H9 (cell line): ENCODE data around the gene KIRREL3. TPM values are rescaled to one million over a fixed set of nuclear protein-coding genes. Genes with fewer than 3 reads are reported as not detected.

ENCODE experiments used
- DNase-seq: peaks from one replicate; pipeline ENCODE4 v3.0.0-alpha.2; 2017
- H2AFZ ChIP-seq: one replicate; pipeline ENCODE4 v1.6.1; 2013; ENCODE audit warnings: mild to moderate bottlenecking, low read length, control low read depth, moderate library complexity
- H2AK5ac ChIP-seq: 2 replicates; pipeline ENCODE4 v1.6.1; 2013; ENCODE audit warnings: low read length, control low read depth, mixed read lengths; ENCODE audit not compliant: insufficient read length
- H2BK120ac ChIP-seq: one replicate; pipeline ENCODE4 v1.6.1; 2013; ENCODE audit warnings: low read depth, mild to moderate bottlenecking, low read length, control low read depth, inconsistent platforms; ENCODE audit not compliant: poor library complexity, severe bottlenecking
- H2BK12ac ChIP-seq: 2 replicates; pipeline ENCODE4 v1.6.1; 2013; ENCODE audit warnings: low read length, control low read depth, mixed read lengths, low read depth; ENCODE audit not compliant: insufficient read length
- H2BK15ac ChIP-seq: 2 replicates; pipeline ENCODE4 v1.6.1; 2013; ENCODE audit warnings: low read depth, low read length, control low read depth
- H2BK20ac ChIP-seq: one replicate; pipeline ENCODE4 v1.6.1; 2013; ENCODE audit warnings: low read depth, mild to moderate bottlenecking, low read length, control low read depth, inconsistent platforms; ENCODE audit not compliant: poor library complexity, severe bottlenecking
- H2BK5ac ChIP-seq: 2 replicates; pipeline ENCODE4 v1.6.1; 2013; ENCODE audit warnings: low read length, control low read depth, mixed read lengths; ENCODE audit not compliant: insufficient read length
- H3K14ac ChIP-seq: 2 replicates; pipeline ENCODE4 v1.6.1; 2013; ENCODE audit warnings: low read length, control low read depth; ENCODE audit not compliant: insufficient read depth
- H3K18ac ChIP-seq: 2 replicates; pipeline ENCODE4 v1.6.1; 2013; ENCODE audit warnings: low read depth, mild to moderate bottlenecking, mixed read lengths, low read length, control low read depth; ENCODE audit not compliant: insufficient read length
- H3K23ac ChIP-seq: 2 replicates; pipeline ENCODE4 v1.6.1; 2013; ENCODE audit warnings: low read length, control low read depth, mixed read lengths, low read depth; ENCODE audit not compliant: insufficient read length
- H3K23me2 ChIP-seq: 2 replicates; pipeline ENCODE4 v1.6.1; 2013; ENCODE audit warnings: low read depth, mild to moderate bottlenecking, mixed read lengths, low read length, control low read depth; ENCODE audit not compliant: insufficient read length, poor library complexity, severe bottlenecking
- H3K27ac ChIP-seq: 2 replicates; pipeline ENCODE4 v1.5.1; 2013; ENCODE audit warnings: low read length, control low read depth, mixed read lengths, low read depth; ENCODE audit not compliant: insufficient read length
- H3K27me3 ChIP-seq: 2 replicates; pipeline ENCODE4 v1.6.1; 2013; ENCODE audit warnings: low read length, control low read depth, inconsistent platforms; ENCODE audit not compliant: insufficient read depth
- H3K4ac ChIP-seq: 2 replicates; pipeline ENCODE4 v1.6.1; 2013; ENCODE audit warnings: low read depth, mild to moderate bottlenecking, control low read depth, inconsistent platforms, low read length, moderate library complexity
- H3K4me1 ChIP-seq: 2 replicates; pipeline ENCODE4 v1.6.1; 2013; ENCODE audit warnings: low read length, control low read depth, inconsistent platforms; ENCODE audit not compliant: insufficient read depth
- H3K4me2 ChIP-seq: 2 replicates; pipeline ENCODE4 v1.6.1; 2013; ENCODE audit warnings: low read length, control low read depth, mixed read lengths; ENCODE audit not compliant: insufficient read length, insufficient read depth
- H3K56ac ChIP-seq: 2 replicates; pipeline ENCODE4 v1.6.1; 2013; ENCODE audit warnings: low read depth, mild to moderate bottlenecking, mixed read lengths, low read length, control low read depth; ENCODE audit not compliant: insufficient read length
- H3K79me1 ChIP-seq: 2 replicates; pipeline ENCODE4 v1.6.1; 2013; ENCODE audit warnings: low read depth, mild to moderate bottlenecking, moderate library complexity, low read length, control low read depth, inconsistent platforms; ENCODE audit not compliant: insufficient read depth, poor library complexity, severe bottlenecking
- H3K79me2 ChIP-seq: 2 replicates; pipeline ENCODE4 v1.6.1; 2013; ENCODE audit warnings: low read length, control low read depth, inconsistent platforms; ENCODE audit not compliant: insufficient read depth
- H3K9ac ChIP-seq: 2 replicates; pipeline ENCODE4 v1.6.1; 2013; ENCODE audit warnings: low read length, control low read depth, mixed read lengths; ENCODE audit not compliant: insufficient read length; ENCODE audit errors: extremely low read depth
- H3K9me3 ChIP-seq: one replicate; pipeline ENCODE4 v1.6.1; 2013; ENCODE audit warnings: low read depth, low read length, inconsistent platforms; ENCODE audit not compliant: control insufficient read depth
- H3T11ph ChIP-seq: one replicate; pipeline ENCODE4 v1.6.1; 2013; ENCODE audit warnings: mild to moderate bottlenecking, low read length, control low read depth, inconsistent platforms
- H4K20me1 ChIP-seq: one replicate; pipeline ENCODE4 v1.6.1; 2013; ENCODE audit not compliant: control insufficient read depth, insufficient read length, insufficient read depth
- H4K5ac ChIP-seq: 2 replicates; pipeline ENCODE4 v1.6.1; 2013; ENCODE audit warnings: low read depth, mild to moderate bottlenecking, mixed read lengths, low read length, control low read depth; ENCODE audit not compliant: insufficient read length
- H4K8ac ChIP-seq: replicated peaks from 2 replicates; pipeline ENCODE4 v1.6.1; 2013; ENCODE audit warnings: low read length, control low read depth, mixed read lengths, low read depth; ENCODE audit not compliant: insufficient read length
- H4K91ac ChIP-seq: 2 replicates; pipeline ENCODE4 v1.6.1; 2013; ENCODE audit warnings: low read depth, mild to moderate bottlenecking, moderate library complexity, mixed read lengths, low read length, control low read depth; ENCODE audit not compliant: insufficient read length
- H3K27ac Mint-ChIP-seq, 3 experiments: 2 replicates in 2 of 3; 3 replicates in 1 of 3; pipeline ENCODE4 v1.8.0; 2020 to 2021; ENCODE audit warnings: mixed read lengths in 3 of 3, mild to moderate bottlenecking in 1 of 3, moderate library complexity in 1 of 3
- H3K27me3 Mint-ChIP-seq: 2 replicates; pipeline ENCODE4 v1.8.0; 2021; ENCODE audit warnings: low read depth, mild to moderate bottlenecking, moderate library complexity, mixed read lengths
- H3K36me3 Mint-ChIP-seq, 3 experiments: 2 replicates in 2 of 3; 3 replicates in 1 of 3; pipeline ENCODE4 v1.8.0; 2020 to 2021; ENCODE audit warnings: low read depth in 3 of 3, mixed read lengths in 3 of 3; ENCODE audit not compliant: insufficient read depth in 1 of 3
- H3K4me1 Mint-ChIP-seq, 2 experiments: 2 replicates each; pipeline ENCODE4 v1.8.0; 2020; ENCODE audit warnings: mixed read lengths in 2 of 2
- H3K4me3 Mint-ChIP-seq, 2 experiments: 2 replicates in 1 of 2; 3 replicates in 1 of 2; pipeline ENCODE4 v1.8.0; 2020 to 2021; ENCODE audit warnings: mild to moderate bottlenecking in 2 of 2, mixed read lengths in 2 of 2, moderate library complexity in 1 of 2
- H3K9me3 Mint-ChIP-seq, 2 experiments: 2 replicates in 1 of 2; 3 replicates in 1 of 2; pipeline ENCODE4 v1.8.0; 2020; ENCODE audit warnings: mild to moderate bottlenecking in 2 of 2, mixed read lengths in 2 of 2, moderate library complexity in 1 of 2
- WGBS: extraction: QIAGEN DNeasy Blood & Tissue Kit; methylation state at CpG from one replicate; pipeline ENCODE4 v1.1.7; 2013; ENCODE audit warnings: missing lambda C conversion rate, low lambda C conversion rate, mixed read lengths; ENCODE audit not compliant: insufficient read length; ENCODE audit errors: extremely low coverage; 5-methylcytosine and 5-hydroxymethylcytosine counted together
- total RNA-seq: library from RNA; stranded (reverse); gene quantifications from 2 replicates; pipeline ENCODE4 v1.2.1, GENCODE V29; 2021
- TF ChIP-seq, protein P1 (sequence below): fragments of 200-600 bp; sonication (generic); conservative IDR thresholded peaks from 3 replicates; pipeline ENCODE4 v1.8.0; 2021; ENCODE audit warnings: antibody characterized with exemption, mild to moderate bottlenecking

KIRREL3 gene
- total RNA-seq, 1 experiment from 2014 or later, result 0.17 TPM

DNA sequence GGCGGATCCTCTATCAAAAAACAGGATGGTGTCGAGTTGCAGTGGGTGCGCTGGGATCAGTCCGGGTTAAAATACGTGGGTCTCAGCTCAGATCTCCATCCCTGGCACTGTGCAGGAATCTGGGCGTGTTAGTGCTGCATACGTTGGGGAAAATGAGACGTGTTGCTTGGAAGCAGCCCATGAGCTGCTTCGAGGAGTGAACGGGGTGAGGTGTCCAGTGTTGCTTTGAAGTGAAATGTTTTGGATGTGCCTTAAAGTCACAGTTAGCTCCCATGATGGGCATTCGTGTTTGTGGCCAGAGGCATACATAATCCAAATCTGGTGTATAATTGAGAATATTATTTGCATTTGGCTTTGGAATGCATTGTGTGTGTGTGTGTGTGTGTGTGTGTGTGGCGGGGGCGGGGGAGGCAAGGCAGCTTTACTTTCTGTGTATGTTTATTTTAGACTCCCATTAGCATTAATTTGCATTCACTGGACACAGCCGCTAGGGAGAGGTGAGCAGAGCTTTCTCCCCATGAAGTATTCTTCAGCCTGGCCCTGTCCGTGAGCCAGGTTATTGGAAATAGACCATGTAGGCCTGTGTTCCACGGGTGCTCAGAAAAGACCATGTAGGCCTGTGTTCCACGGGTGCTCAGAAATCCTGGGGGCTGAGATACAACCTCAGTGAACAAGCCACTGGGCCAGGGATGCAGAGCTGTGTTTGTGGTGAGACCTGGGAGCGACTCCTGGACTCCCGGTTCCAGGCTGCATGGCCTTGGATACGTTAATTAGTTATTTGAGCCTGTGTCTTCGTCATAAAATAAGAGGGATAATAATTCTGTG lies 510.5 kb downstream of the KIRREL3 start:
- Histone ChIP-seq H3K27me3 (no peaks in the 10 kb centered on the region), H3K4me1 (peaks cover 4% of the 10 kb centered on the region), H2BK15ac (no peak overlapping the region), H2BK12ac (no peak overlapping the region), H4K20me1 (no peaks in the 10 kb centered on the region), H3T11ph (no peak overlapping the region), H2AFZ (no peak overlapping the region), H3K79me1 (no peaks in the 10 kb centered on the region), H3K79me2 (no peaks in the 10 kb centered on the region), H2BK5ac (no peak overlapping the region), H4K8ac (no peak overlapping the region), H3K9me3 (no peaks in the 10 kb centered on the region), H3K56ac (no peak overlapping the region), H3K4me2 (no peak overlapping the region), H2BK120ac (no peak overlapping the region), H3K23me2 (no peaks in the 10 kb centered on the region), H3K9ac (no peak overlapping the region), H3K14ac (no peak overlapping the region), H2AK5ac (no peak overlapping the region), H3K4ac (no peak overlapping the region), H4K5ac (no peak overlapping the region), H2BK20ac (no peak overlapping the region), H4K91ac (no peak overlapping the region), H3K18ac (no peak overlapping the region), H3K27ac (no peak overlapping the region), H3K23ac (no peak overlapping the region)
- no CpG with 5 or more reads among the region's 21 CpGs for WGBS
- TF ChIP-seq, protein P1, sequence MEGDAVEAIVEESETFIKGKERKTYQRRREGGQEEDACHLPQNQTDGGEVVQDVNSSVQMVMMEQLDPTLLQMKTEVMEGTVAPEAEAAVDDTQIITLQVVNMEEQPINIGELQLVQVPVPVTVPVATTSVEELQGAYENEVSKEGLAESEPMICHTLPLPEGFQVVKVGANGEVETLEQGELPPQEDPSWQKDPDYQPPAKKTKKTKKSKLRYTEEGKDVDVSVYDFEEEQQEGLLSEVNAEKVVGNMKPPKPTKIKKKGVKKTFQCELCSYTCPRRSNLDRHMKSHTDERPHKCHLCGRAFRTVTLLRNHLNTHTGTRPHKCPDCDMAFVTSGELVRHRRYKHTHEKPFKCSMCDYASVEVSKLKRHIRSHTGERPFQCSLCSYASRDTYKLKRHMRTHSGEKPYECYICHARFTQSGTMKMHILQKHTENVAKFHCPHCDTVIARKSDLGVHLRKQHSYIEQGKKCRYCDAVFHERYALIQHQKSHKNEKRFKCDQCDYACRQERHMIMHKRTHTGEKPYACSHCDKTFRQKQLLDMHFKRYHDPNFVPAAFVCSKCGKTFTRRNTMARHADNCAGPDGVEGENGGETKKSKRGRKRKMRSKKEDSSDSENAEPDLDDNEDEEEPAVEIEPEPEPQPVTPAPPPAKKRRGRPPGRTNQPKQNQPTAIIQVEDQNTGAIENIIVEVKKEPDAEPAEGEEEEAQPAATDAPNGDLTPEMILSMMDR, result no peak
- Mint-ChIP-seq H3K4me3 (no peak overlapping the region), H3K9me3 (no peaks in the 10 kb centered on the region), H3K4me1 (peaks cover 37 to 48% of the 10 kb centered on the region in 2 experiments), H3K27me3 (peaks cover 2% of the 10 kb centered on the region), H3K27ac (peak overlapping the region in 1 of 3 experiments; percentile 1; a peak in 1 of 7 replicates), H3K36me3 (no peaks in the 10 kb centered on the region)
- no peak for DNase-seq
